HCT116 (cell line): Measurements from ENCODE around the gene AIF1. TPM values are rescaled to one million over a fixed set of nuclear protein-coding genes. Genes with fewer than 3 reads are reported as not detected.

Experiments
- ATAC-seq: fragments of 200-7000 bp; cut with Tn5 transposase; 2 replicates; pipeline ENCODE4 v1.9.1; 2020; ENCODE audit warnings: mild to moderate bottlenecking, moderate library complexity
- BruUV-seq: library from RNA; stranded (reverse); fragments of 400-500 nt; replicated peaks from 2 replicates; lab custom pipeline; 2021; lab: Mats Ljungman, UMichigan
- CTCF ChIA-PET: fragments of 300-600 bp; sonication (Branson Sonifier 250); formaldehyde crosslinking; loops from one replicate; lab custom pipeline; 2021; ENCODE audit warnings: antibody characterized with exemption; lab: Charles Lee
- POLR2A ChIA-PET: fragments of 300-600, 350-600 bp; sonication (Branson Sonifier 250); formaldehyde crosslinking; loops from one replicate; lab custom pipeline; 2021; ENCODE audit warnings: antibody characterized with exemption; lab: Charles Lee
- RAD21 ChIA-PET, 2 experiments: fragments of 300-600 bp; sonication (Branson Sonifier 250); formaldehyde crosslinking; loops; one replicate each; lab custom pipeline; 2023; ENCODE audit warnings: low total read pairs in 2 of 2; ENCODE audit not compliant: uncharacterized antibody in 2 of 2, unreplicated experiment in 2 of 2, low non-redundant PET in 1 of 2; lab: Charles Lee
- DNase-seq: peaks from one replicate; pipeline ENCODE4 v3.0.0-alpha.2; 2010; ENCODE audit warnings: low read depth, low spot score
- H2AFZ ChIP-seq: fragments of 200-600 bp; shearing (Covaris generic), sonication (generic); 2 replicates; pipeline ENCODE4 v1.6.1; 2017; ENCODE audit warnings: low read depth, mixed run types, mixed read lengths, antibody characterized with exemption, low read length; ENCODE audit not compliant: poor library complexity, severe bottlenecking
- H3K27ac ChIP-seq: 2 replicates; pipeline ENCODE4 v1.5.1; 2012; ENCODE audit warnings: low read depth, low read length
- H3K27me3 ChIP-seq: fragments of 200-600 bp; sonication (generic); 2 replicates; pipeline ENCODE4 v1.6.1; 2016; ENCODE audit warnings: mixed run types, low read length, mixed read lengths; ENCODE audit not compliant: insufficient read depth
- H3K36me3 ChIP-seq, 2 experiments: fragments of 200-500 bp in 1 of 2; fragments of 200-600 bp in 1 of 2; sonication (Bioruptor generic) in 1 of 2; sonication (generic) in 1 of 2; 2 replicates each; pipeline versions ENCODE4 v1.5.1 to v1.6.1; 2014 to 2016; ENCODE audit warnings: low read length in 2 of 2, inconsistent platforms in 1 of 2, mixed read lengths in 1 of 2, mixed run types in 1 of 2; ENCODE audit not compliant: insufficient read depth in 2 of 2, control insufficient read depth in 1 of 2
- H3K4me1 ChIP-seq, 2 experiments: fragments of 200-600 bp in 1 of 2; sonication (generic) in 1 of 2; 2 replicates each; pipeline versions ENCODE4 v1.5.1 to v1.6.1; 2012 to 2017; ENCODE audit warnings: low read length in 2 of 2, inconsistent platforms in 1 of 2, mild to moderate bottlenecking in 1 of 2, mixed read lengths in 1 of 2, mixed run types in 1 of 2, moderate library complexity in 1 of 2; ENCODE audit not compliant: insufficient read depth in 2 of 2, control insufficient read depth in 1 of 2
- H3K4me2 ChIP-seq: fragments of 200-600 bp; sonication (generic); 2 replicates; pipeline ENCODE4 v1.6.1; 2017; ENCODE audit warnings: mixed run types, low read length, mixed read lengths
- H3K4me3 ChIP-seq, 2 experiments: fragments of 200-600 bp in 1 of 2; sonication (generic) in 1 of 2; replicated peaks in 1 of 2; 2 replicates each; pipeline ENCODE4 v1.5.1; 2011 to 2016; ENCODE audit warnings: low read length in 2 of 2, control low read depth in 1 of 2, low read depth in 1 of 2, mild to moderate bottlenecking in 1 of 2, mixed read lengths in 1 of 2, mixed run types in 1 of 2
- H3K79me2 ChIP-seq: fragments of 200-600 bp; sonication (generic); 2 replicates; pipeline ENCODE4 v1.6.1; 2017; ENCODE audit warnings: mild to moderate bottlenecking, mixed run types, low read length, moderate library complexity, mixed read lengths; ENCODE audit not compliant: insufficient read depth
- H3K9ac ChIP-seq: fragments of 200-600 bp; sonication (generic); 2 replicates; pipeline ENCODE4 v1.6.1; 2016; ENCODE audit warnings: low read length, mixed read lengths
- H3K9me2 ChIP-seq: fragments of 200-600 bp; sonication (generic), shearing (Covaris generic); 2 replicates; pipeline ENCODE4 v1.6.1; 2017; ENCODE audit warnings: mixed run types, mild to moderate bottlenecking, moderate library complexity; ENCODE audit not compliant: insufficient read depth
- H3K9me3 ChIP-seq, 2 experiments: fragments of 200-500 bp in 1 of 2; fragments of 200-600 bp in 1 of 2; sonication (Bioruptor generic) in 1 of 2; sonication (generic) in 1 of 2; 2 replicates each; pipeline ENCODE4 v1.6.1; 2014 to 2017; ENCODE audit warnings: low read length in 2 of 2, mixed read lengths in 2 of 2, inconsistent platforms in 1 of 2, low read depth in 1 of 2, mild to moderate bottlenecking in 1 of 2, mixed run types in 1 of 2, moderate library complexity in 1 of 2; ENCODE audit not compliant: control insufficient read depth in 1 of 2, insufficient read depth in 1 of 2
- H4K20me1 ChIP-seq: fragments of 200-600 bp; sonication (generic), shearing (Covaris generic); 2 replicates; pipeline ENCODE4 v1.6.1; 2017; ENCODE audit warnings: mixed run types, mild to moderate bottlenecking, moderate library complexity; ENCODE audit not compliant: insufficient read depth
- CBX3 ChIP-seq: IDR thresholded peaks from 2 replicates; pipeline ENCODE4 v1.6.1; 2012; ENCODE audit warnings: low read depth
- CEBPB ChIP-seq: IDR thresholded peaks from 2 replicates; pipeline ENCODE4 v1.6.1; 2012; ENCODE audit warnings: low read depth
- ELF1 ChIP-seq: IDR thresholded peaks from 2 replicates; pipeline ENCODE4 v1.6.1; 2012; ENCODE audit warnings: low read depth, borderline replicate concordance
- POLR2A ChIP-seq: IDR thresholded peaks from 2 replicates; pipeline ENCODE4 v1.7.0; 2011; ENCODE audit warnings: borderline replicate concordance; ENCODE audit not compliant: insufficient read depth, insufficient read length; ENCODE audit errors: extremely low read depth
- ZFX ChIP-seq: fragments of 450-650 bp; IDR thresholded peaks from 2 replicates; pipeline ENCODE4 v1.6.1; 2017
- intact Hi-C: fragments of 100-400 bp; cut with micrococcal nuclease; formaldehyde crosslinking; loops from 2 replicates; pipeline ENCODE4 v1.10.0; 2022
- total RNA-seq: library from RNA; stranded (reverse); gene quantifications from one replicate; pipeline ENCODE4 v1.2.1, GENCODE V29; 2021; ENCODE audit not compliant: unreplicated experiment
- TF ChIP-seq, protein P1 (sequence below): IDR thresholded peaks from 2 replicates; pipeline ENCODE4 v1.6.1; 2012; ENCODE audit warnings: low read depth
- TF ChIP-seq, protein P2 (sequence below), 3 experiments: fragments of 200-600 bp in 1 of 3; sonication (generic) in 1 of 3; IDR thresholded peaks in 2 of 3; conservative IDR thresholded peaks in 1 of 3; 2 replicates each; pipeline ENCODE4 v1.5.1; 2012 to 2017; ENCODE audit warnings: low read depth in 2 of 3, low read length in 2 of 3, antibody characterized with exemption in 1 of 3, borderline replicate concordance in 1 of 3, control low read depth in 1 of 3, mild to moderate bottlenecking in 1 of 3, mixed read lengths in 1 of 3, mixed run types in 1 of 3, moderate library complexity in 1 of 3; ENCODE audit not compliant: insufficient read depth in 1 of 3

AIF1 gene
- total RNA-seq, 1 experiment from 2014 or later, result not detected

DNA sequence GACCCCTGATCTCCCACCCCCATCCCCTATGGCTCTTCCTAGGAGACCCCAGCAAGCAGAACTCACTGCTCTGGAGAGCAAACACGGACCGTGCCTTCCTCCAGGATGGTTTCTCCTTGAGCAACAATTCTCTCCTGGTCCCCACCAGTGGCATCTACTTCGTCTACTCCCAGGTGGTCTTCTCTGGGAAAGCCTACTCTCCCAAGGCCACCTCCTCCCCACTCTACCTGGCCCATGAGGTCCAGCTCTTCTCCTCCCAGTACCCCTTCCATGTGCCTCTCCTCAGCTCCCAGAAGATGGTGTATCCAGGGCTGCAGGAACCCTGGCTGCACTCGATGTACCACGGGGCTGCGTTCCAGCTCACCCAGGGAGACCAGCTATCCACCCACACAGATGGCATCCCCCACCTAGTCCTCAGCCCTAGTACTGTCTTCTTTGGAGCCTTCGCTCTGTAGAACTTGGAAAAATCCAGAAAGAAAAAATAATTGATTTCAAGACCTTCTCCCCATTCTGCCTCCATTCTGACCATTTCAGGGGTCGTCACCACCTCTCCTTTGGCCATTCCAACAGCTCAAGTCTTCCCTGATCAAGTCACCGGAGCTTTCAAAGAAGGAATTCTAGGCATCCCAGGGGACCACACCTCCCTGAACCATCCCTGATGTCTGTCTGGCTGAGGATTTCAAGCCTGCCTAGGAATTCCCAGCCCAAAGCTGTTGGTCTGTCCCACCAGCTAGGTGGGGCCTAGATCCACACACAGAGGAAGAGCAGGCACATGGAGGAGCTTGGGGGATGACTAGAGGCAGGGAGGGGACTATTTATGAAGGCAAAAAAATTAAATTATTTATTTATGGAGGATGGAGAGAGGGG is 41.6 kb upstream of the AIF1 start (continued):
- TF ChIP-seq, protein P1, sequence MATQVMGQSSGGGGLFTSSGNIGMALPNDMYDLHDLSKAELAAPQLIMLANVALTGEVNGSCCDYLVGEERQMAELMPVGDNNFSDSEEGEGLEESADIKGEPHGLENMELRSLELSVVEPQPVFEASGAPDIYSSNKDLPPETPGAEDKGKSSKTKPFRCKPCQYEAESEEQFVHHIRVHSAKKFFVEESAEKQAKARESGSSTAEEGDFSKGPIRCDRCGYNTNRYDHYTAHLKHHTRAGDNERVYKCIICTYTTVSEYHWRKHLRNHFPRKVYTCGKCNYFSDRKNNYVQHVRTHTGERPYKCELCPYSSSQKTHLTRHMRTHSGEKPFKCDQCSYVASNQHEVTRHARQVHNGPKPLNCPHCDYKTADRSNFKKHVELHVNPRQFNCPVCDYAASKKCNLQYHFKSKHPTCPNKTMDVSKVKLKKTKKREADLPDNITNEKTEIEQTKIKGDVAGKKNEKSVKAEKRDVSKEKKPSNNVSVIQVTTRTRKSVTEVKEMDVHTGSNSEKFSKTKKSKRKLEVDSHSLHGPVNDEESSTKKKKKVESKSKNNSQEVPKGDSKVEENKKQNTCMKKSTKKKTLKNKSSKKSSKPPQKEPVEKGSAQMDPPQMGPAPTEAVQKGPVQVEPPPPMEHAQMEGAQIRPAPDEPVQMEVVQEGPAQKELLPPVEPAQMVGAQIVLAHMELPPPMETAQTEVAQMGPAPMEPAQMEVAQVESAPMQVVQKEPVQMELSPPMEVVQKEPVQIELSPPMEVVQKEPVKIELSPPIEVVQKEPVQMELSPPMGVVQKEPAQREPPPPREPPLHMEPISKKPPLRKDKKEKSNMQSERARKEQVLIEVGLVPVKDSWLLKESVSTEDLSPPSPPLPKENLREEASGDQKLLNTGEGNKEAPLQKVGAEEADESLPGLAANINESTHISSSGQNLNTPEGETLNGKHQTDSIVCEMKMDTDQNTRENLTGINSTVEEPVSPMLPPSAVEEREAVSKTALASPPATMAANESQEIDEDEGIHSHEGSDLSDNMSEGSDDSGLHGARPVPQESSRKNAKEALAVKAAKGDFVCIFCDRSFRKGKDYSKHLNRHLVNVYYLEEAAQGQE, result no peak
- TF ChIP-seq CBX3 (no peak), POLR2A (no peak), CEBPB (no peak), ELF1 (no peak)
- TF ChIP-seq, all 23 proteins: peak for 0

DNA sequence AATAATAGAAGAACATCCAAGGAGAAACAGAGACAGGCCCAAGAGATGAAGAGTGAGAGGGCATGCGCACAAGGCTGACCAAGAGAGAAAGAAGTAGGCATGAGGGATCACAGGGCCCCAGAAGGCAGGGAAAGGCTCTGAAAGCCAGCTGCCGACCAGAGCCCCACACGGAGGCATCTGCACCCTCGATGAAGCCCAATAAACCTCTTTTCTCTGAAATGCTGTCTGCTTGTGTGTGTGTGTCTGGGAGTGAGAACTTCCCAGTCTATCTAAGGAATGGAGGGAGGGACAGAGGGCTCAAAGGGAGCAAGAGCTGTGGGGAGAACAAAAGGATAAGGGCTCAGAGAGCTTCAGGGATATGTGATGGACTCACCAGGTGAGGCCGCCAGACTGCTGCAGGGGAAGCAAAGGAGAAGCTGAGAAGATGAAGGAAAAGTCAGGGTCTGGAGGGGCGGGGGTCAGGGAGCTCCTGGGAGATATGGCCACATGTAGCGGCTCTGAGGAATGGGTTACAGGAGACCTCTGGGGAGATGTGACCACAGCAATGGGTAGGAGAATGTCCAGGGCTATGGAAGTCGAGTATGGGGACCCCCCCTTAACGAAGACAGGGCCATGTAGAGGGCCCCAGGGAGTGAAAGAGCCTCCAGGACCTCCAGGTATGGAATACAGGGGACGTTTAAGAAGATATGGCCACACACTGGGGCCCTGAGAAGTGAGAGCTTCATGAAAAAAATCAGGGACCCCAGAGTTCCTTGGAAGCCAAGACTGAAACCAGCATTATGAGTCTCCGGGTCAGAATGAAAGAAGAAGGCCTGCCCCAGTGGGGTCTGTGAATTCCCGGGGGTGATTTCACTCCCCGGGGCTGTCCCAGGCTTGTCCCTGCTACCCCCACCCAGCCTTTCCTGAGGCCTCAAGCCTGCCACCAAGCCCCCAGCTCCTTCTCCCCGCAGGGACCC is 40.6 kb upstream of the AIF1 start:
- Histone ChIP-seq H4K20me1 (no peaks in the 10 kb centered on the region), H3K4me2 (no peak overlapping the region), H3K27ac (no peak overlapping the region), H3K4me1 (peaks cover 0 to 3% of the 10 kb centered on the region in 2 experiments; a peak in 1 of 4 replicates), H3K79me2 (no peaks in the 10 kb centered on the region), H3K4me3 (no peak overlapping the region), H3K9me2 (no peaks in the 10 kb centered on the region), H3K36me3 (no peaks in the 10 kb centered on the region), H2AFZ (no peak overlapping the region), H3K9me3 (no peaks in the 10 kb centered on the region), H3K27me3 (no peaks in the 10 kb centered on the region), H3K9ac (no peak overlapping the region)
- ChIA-PET CTCF (interaction anchor here (0.7 kb wide), 1 partner anchor 24 kb away, joined by 3 read pairs; no protein-coding TSS in a partner anchor), RAD21 (interaction anchor here in 1 of 2 experiments (1.0 kb wide), 1 partner anchor 24 kb away, joined by 5 read pairs; no protein-coding TSS in a partner anchor), POLR2A (no interaction called here)
- no TSS peak for BruUV-seq
- ATAC-seq, result peak; percentile 49; the same call in 1 of the 2 replicates
- DNase-seq, result no peak
- intact Hi-C loops, result no loop called here
- TF ChIP-seq, protein P2, sequence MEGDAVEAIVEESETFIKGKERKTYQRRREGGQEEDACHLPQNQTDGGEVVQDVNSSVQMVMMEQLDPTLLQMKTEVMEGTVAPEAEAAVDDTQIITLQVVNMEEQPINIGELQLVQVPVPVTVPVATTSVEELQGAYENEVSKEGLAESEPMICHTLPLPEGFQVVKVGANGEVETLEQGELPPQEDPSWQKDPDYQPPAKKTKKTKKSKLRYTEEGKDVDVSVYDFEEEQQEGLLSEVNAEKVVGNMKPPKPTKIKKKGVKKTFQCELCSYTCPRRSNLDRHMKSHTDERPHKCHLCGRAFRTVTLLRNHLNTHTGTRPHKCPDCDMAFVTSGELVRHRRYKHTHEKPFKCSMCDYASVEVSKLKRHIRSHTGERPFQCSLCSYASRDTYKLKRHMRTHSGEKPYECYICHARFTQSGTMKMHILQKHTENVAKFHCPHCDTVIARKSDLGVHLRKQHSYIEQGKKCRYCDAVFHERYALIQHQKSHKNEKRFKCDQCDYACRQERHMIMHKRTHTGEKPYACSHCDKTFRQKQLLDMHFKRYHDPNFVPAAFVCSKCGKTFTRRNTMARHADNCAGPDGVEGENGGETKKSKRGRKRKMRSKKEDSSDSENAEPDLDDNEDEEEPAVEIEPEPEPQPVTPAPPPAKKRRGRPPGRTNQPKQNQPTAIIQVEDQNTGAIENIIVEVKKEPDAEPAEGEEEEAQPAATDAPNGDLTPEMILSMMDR (IDR thresholded peaks at IDR 0.05 in 2 of 3, conservative IDR thresholded peaks at IDR 0.05 in 1 of 3; ENCODE audit: borderline replicate concordance in 1 of 3, insufficient read depth in 1 of 3, low read depth in 2 of 3, low read length in 2 of 3), result 0 out of 6 replicates have a peak, but pooled peaks of 1 of the 3 experiments have one; percentile 8
- TF ChIP-seq CEBPB (no peak), ZFX (no peak)
